GM18907 (cell line): ENCODE results near the gene PDPK1.

ENCODE experiments used
- ATAC-seq: cut with Tn5 transposase; IDR thresholded peaks from one replicate; pipeline ENCODE4 v1.9.1; 2021; ENCODE audit warnings: mild to moderate bottlenecking, moderate library complexity; ENCODE audit not compliant: unreplicated experiment

The PDPK1 gene

GRCh38 chr16:2505695-2506094, 32.1 kb upstream of the PDPK1 start:
- no peak for ATAC-seq

- ATAC-seq: peak; percentile 50
These were observed 30.7 kb upstream of the PDPK1 start for GRCh38 chr16:2507052-2507659.

GRCh38 chr16:2507665-2508064, 30.2 kb upstream of the PDPK1 start:
- peak; percentile 20 for ATAC-seq

- no peak for ATAC-seq
These were observed 29.0 kb upstream of the PDPK1 start for GRCh38 chr16:2508722-2509400.

GRCh38 chr16:2511128-2511800, 26.6 kb upstream of the PDPK1 start:
- no peak for ATAC-seq

GRCh38 chr16:2511996-2512734, 25.7 kb upstream of the PDPK1 start:
- ATAC-seq: no peak

GRCh38 chr16:2512735-2513404, 25.0 kb upstream of the PDPK1 start:
- ATAC-seq: no peak

- peak; percentile 61 for ATAC-seq
These were observed 24.2 kb upstream of the PDPK1 start, which contains the start of gene ATP6V0C for GRCh38 chr16:2513405-2514332. ATP6V0C (plus strand) TSS chr16:2513952; CDS start chr16:2514104, 152 bp downstream.

- no peak for ATAC-seq
These were observed 23.3 kb upstream of the PDPK1 start for GRCh38 chr16:2514333-2515179.

- no peak for ATAC-seq
These were observed 22.5 kb upstream of the PDPK1 start for GRCh38 chr16:2515180-2515851.

- ATAC-seq: no peak
These were observed 21.2 kb upstream of the PDPK1 start for GRCh38 chr16:2516391-2517240.

GRCh38 chr16:2517954-2518605, 19.7 kb upstream of the PDPK1 start:
- ATAC-seq: no peak

- ATAC-seq: no peak
These were observed 18.8 kb upstream of the PDPK1 start for GRCh38 chr16:2518823-2519710.

- no peak for ATAC-seq
These were observed 18.1 kb upstream of the PDPK1 start for GRCh38 chr16:2519711-2520080.

GRCh38 chr16:2520097-2520783, 17.6 kb upstream of the PDPK1 start, which contains the start of gene AMDHD2:
AMDHD2 (plus strand) TSS chr16:2520371; CDS start chr16:2520459, 88 bp downstream.
- ATAC-seq: peak; percentile 34
